Effector memory CD4-positive, alpha-beta T cell (primary cell): ENCODE data around the gene ZDHHC8.

Source experiments
- DNase-seq, 3 donors: peaks; one replicate each; pipeline ENCODE4 v3.0.0-alpha.2; 2020
- H3K27ac ChIP-seq: 2 replicates; pipeline ENCODE4 v1.7.0; 2013; ENCODE audit warnings: mild to moderate bottlenecking, low read length, moderate library complexity; ENCODE audit not compliant: insufficient read depth, poor library complexity, severe bottlenecking
- H3K27me3 ChIP-seq: replicated peaks from 2 replicates; pipeline ENCODE4 v1.7.0; 2013; ENCODE audit warnings: mild to moderate bottlenecking, low read length; ENCODE audit not compliant: insufficient read depth, control insufficient read depth, poor library complexity, severe bottlenecking
- H3K36me3 ChIP-seq: 2 replicates; pipeline ENCODE4 v1.7.0; 2013; ENCODE audit warnings: mild to moderate bottlenecking, low read length, moderate library complexity; ENCODE audit not compliant: control insufficient read depth, insufficient read depth
- H3K4me1 ChIP-seq: 2 replicates; pipeline ENCODE4 v1.7.0; 2013; ENCODE audit warnings: low read length, mild to moderate bottlenecking; ENCODE audit not compliant: control insufficient read depth, insufficient read depth, poor library complexity, severe bottlenecking
- H3K4me3 ChIP-seq: 2 replicates; pipeline ENCODE4 v1.7.0; 2013; ENCODE audit warnings: low read length, low read depth, mild to moderate bottlenecking; ENCODE audit not compliant: insufficient read depth, poor library complexity, severe bottlenecking
- H3K9me3 ChIP-seq: 2 replicates; pipeline ENCODE4 v1.7.0; 2013; ENCODE audit warnings: mild to moderate bottlenecking, low read length, moderate library complexity; ENCODE audit not compliant: control insufficient read depth

The ZDHHC8 gene

DNA sequence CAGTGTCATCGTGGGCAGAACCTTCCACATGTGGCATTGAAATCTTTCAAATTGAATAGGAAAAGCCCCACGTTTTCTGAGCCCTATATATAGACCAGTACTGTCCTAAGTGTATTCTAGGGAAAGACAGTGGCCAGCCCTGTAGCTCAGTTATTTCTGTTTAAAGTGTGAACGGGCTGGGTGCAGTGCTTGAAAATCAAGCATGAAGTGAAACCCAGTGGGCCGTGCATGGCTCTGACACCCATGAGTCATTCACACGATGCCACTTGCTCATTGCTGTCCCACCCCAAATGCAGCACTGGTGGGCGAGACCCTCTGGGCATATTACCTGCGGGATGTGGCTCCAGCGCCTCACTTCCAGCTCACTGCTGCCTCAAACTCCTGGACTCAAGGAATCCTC is 49.0 kb downstream of the ZDHHC8 start:
- Histone ChIP-seq H3K4me3 (no peak overlapping the region), H3K9me3 (no peaks in the 10 kb centered on the region), H3K27ac (no peak overlapping the region), H3K27me3 (no peaks in the 10 kb centered on the region), H3K36me3 (no peaks in the 10 kb centered on the region), H3K4me1 (no peaks in the 10 kb centered on the region)
- DNase-seq = no peak

DNA sequence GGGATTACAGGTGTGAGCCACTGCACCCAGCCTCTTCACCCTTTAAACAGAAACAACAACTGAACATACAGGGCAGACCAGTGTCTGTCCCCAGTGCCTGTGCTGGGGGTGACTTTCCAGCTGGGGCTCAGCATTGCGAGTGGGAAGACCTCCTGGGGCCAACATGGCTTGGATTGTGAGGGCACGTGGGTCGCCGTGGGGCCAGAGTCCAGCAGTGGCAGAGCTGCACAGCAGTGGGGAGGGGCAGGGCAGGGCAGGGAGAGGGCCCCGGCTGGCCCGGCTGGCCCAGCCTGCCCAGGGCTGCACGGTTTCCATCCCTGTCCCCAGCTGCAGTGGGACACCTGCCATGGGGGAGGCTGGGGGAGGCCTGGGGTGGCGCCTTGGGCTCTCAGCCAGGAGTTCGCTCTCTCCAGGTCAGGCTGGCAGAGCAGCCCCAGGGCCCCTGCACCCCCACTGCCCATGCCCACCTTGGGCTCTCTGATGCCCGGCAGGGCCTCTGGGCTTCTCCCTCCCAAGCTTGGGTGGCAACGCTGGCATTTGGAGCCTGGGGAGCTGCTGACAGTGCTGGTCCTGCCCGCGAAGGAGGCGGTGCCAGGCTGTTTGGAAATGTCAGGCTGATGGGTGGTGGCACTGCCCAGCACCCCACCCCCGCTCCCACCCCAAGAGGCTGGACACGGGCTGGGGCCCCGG is 49.7 kb downstream of the ZDHHC8 start:
- Histone ChIP-seq H3K27me3 (no peaks in the 10 kb centered on the region), H3K4me3 (no peak overlapping the region), H3K4me1 (no peaks in the 10 kb centered on the region), H3K9me3 (no peaks in the 10 kb centered on the region), H3K27ac (no peak overlapping the region), H3K36me3 (no peaks in the 10 kb centered on the region)
- no peak for DNase-seq

DNA sequence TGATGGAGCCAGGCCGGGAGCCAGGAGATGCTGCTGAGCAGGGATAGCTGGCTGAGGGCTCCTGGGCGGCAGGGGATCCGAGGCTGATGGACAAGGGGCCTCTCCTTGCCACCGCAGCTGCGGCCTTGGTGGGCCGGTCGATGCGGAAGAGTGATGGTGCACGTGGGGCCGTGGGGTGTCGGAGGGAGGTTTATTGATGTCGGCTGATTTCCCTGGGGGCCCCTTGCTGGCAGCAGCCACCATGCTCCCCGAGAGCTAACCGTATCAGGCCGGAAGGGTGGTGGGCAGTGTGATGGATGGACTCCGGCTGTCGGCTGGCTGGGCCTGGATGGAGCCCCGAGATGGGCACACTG is 50.3 kb downstream of the ZDHHC8 start:
- DNase-seq = no peak
- H3K4me1 ChIP-seq = no peaks in the 10 kb centered on the region

DNA sequence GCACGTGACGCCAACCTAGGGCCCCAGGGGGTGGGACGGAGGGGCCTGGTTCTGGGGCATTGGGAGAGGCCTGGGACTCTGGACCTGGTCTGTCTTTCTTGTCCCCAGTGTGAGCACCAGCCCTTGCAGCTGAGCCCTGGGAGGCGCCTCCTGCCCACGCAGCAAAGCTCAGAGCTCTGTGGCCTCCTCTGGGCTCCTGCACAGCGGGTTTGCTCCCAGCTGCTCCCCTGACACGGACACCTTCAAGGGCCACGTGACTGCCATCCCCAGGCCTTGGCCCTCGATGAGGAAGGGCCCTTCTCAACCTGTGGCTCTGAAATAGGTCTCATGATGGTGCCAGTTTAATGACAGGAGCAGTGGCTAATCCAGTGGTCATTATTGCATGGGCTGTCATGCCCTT is 50.8 kb downstream of the ZDHHC8 start:
- Histone ChIP-seq H3K9me3 (no peaks in the 10 kb centered on the region), H3K36me3 (no peaks in the 10 kb centered on the region), H3K4me1 (no peaks in the 10 kb centered on the region), H3K27ac (no peak overlapping the region), H3K4me3 (no peak overlapping the region), H3K27me3 (no peaks in the 10 kb centered on the region)
- no peak for DNase-seq

More for the DNA sequence above, 50.3 kb downstream of the ZDHHC8 start:
- H3K27ac ChIP-seq = no peak overlapping the region
- H3K27me3 ChIP-seq = no peaks in the 10 kb centered on the region
- H3K9me3 ChIP-seq = no peaks in the 10 kb centered on the region
- H3K4me3 ChIP-seq = no peak overlapping the region
- H3K36me3 ChIP-seq = no peaks in the 10 kb centered on the region

DNA sequence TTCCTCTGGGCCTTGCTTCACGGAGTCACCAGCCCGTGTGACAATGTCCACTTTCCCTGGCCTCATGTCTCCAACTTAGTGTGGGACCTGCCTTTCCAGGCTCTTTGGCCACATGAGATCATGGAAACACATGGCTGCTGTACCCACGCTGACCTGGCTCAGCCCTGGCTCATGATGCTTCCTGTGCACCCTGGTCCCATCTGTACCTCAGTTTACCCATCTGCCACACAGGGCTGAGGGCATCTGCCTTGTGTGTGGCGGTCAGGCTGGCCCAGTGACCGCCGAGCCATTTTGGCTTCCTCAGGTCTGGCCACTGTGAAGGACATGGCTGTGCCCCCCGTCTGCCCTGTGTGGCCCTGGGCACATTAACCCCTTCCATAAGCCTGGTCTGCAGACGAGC is 51.5 kb downstream of the ZDHHC8 start:
- Histone ChIP-seq H3K27ac (no peak overlapping the region), H3K4me3 (no peak overlapping the region), H3K36me3 (no peaks in the 10 kb centered on the region), H3K9me3 (no peaks in the 10 kb centered on the region), H3K27me3 (no peaks in the 10 kb centered on the region), H3K4me1 (no peaks in the 10 kb centered on the region)
- no peak for DNase-seq

DNA sequence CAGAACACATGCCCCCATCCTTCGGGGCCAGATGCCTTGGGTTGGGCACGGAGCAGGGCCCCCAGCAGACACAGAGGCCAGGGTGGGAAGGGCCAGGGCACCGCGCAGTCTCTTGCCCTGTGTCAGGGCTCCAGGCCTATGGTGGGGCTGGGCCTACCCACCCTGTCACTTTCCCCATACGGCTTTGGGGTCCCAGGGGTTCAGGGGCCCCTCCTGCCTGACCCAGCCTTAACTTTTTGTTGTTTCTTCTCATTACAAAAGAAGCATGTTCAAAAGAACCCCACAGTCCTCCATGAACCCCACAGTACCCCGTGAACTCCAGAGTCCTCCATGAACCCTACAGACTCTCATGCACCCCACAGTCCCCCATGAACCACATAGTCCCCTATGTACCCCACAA is 52.2 kb downstream of the ZDHHC8 start:
- H3K4me1 ChIP-seq = no peaks in the 10 kb centered on the region
- H3K27ac ChIP-seq = no peak overlapping the region
- H3K4me3 ChIP-seq = no peak overlapping the region
- DNase-seq = no peak
- H3K9me3 ChIP-seq = no peaks in the 10 kb centered on the region
- no peaks in the 10 kb centered on the region for H3K36me3 ChIP-seq
- no peaks in the 10 kb centered on the region for H3K27me3 ChIP-seq

DNA sequence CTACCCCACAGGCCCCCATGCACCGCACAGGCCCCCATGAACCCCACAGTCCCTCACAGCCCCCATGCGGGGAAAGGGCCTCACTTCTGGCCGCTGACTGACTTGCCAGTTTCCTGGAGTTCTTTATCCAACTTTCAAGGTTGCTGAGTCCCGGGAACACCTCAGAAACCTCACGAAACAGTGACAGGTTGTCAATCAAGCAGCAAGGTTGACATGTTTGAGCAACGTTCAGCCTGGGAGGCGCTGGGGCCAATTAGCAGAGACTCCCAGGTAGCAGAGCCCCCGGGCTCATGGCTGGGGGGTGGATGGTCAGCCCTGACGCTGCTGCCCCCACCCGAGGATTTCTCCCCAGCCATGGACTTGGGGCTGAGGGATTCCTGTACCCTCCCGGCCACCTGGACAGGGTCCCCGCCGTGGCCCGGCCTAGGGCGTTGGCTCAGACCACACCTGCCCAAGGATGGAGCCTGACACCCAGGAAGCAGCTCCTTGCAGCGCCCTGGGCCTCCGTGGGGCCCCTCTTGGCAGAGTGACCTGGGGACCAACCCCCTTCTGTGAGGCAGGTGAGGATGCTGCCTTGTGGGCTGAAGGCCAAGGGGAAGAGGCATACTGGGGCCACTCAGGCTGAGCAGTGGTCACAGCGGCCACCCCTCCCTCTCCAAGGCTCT is 53.0 kb downstream of the ZDHHC8 start:
- Histone ChIP-seq H3K4me1 (no peaks in the 10 kb centered on the region), H3K27me3 (no peaks in the 10 kb centered on the region), H3K27ac (no peak overlapping the region), H3K9me3 (no peaks in the 10 kb centered on the region), H3K36me3 (no peaks in the 10 kb centered on the region), H3K4me3 (no peak overlapping the region)
- DNase-seq = no peak

DNA sequence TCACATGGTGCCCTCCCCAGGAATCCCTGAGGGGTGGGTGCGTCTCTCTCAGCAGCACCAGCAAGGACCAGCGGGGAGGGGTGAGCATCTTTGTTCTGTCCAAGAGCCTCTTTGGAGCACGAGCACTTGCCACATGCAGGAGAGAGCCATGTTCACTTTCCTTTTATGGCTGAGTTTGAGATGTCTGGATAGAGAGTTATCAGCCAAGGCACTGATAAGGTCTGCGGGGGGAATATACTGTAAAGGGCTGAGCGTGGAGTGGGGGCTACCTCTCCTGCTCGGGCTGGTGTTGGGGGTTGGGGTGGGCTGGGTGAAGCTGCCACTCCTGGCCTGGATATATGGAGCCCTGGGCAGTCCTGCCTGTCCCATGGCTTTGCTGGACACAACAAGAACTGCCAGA is 54.1 kb downstream of the ZDHHC8 start:
- H3K4me1 ChIP-seq = no peaks in the 10 kb centered on the region
- no peaks in the 10 kb centered on the region for H3K36me3 ChIP-seq
- DNase-seq = no peak
- H3K27me3 ChIP-seq = no peaks in the 10 kb centered on the region
- H3K9me3 ChIP-seq = no peaks in the 10 kb centered on the region
- no peak overlapping the region for H3K27ac ChIP-seq
- H3K4me3 ChIP-seq = no peak overlapping the region

DNA sequence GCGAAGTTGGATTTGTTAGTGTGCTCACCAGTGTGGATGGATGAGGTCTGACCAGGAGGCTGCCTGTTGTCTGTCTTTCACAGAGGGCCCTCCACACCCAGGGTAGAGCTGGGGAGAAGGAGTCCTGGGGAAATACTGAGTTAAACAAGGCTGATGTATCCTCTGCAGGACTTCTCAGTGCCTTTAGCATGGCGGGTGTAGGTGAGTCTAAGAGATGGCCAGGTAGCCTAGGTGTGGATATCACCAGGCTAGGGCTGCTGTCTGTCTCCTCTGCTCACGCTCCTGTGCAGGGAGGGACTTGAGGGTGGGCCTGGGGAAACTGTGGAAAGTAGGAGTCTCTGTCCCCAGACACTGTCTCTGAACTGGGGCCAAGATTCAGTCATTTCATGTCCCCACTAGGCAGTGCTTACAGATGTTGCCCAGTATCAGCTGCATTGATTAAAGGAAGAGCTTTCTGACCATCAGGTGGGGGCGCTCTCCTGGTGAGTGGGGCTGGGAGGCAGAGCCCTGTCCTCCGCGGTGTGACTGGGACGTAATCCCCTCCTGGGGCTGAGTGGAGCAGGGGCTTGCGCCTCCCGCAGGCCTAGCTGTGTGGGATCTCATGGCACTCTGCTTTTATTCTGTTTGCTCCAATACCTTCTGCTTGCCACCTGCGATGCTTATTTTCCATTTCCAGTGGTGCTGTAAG is 54.7 kb downstream of the ZDHHC8 start:
- Histone ChIP-seq H3K9me3 (no peaks in the 10 kb centered on the region), H3K27ac (no peak overlapping the region), H3K4me1 (no peaks in the 10 kb centered on the region), H3K36me3 (no peaks in the 10 kb centered on the region), H3K27me3 (no peaks in the 10 kb centered on the region), H3K4me3 (no peak overlapping the region)
- DNase-seq = no peak

DNA sequence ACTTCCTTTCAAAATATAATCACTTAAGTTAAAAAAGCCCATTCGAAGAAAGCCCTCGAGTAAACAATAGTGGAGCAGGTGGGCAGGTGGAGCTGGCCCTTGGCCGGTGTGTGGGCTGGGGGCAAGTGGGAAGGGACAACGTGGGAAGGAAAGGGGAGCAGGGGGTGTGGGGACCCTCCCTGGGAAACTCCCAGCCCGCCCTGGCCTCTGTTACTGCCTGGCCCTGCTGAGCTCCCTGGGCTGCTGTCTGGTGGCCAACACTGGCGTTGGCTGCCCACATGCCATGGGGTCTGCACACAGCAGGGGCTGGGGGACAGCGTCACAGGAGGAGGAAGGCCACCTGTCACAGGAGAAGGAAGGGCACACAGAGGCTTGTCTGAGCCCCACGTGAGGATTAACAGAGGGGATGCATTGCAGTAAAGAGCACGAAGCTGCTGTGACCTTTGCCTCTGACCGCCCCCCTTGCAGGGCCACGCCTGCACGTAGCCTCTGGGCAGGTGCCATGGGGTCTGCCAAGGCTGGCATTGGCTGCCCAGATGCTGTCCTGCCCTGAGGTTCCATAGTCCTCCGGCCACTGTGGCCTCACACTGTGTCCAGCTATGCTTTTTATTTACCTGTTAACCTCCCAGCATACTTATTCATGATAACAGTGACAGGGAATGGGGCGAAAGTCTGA is 55.4 kb downstream of the ZDHHC8 start:
- Histone ChIP-seq H3K9me3 (no peaks in the 10 kb centered on the region), H3K27ac (no peak overlapping the region), H3K4me1 (no peaks in the 10 kb centered on the region), H3K27me3 (no peaks in the 10 kb centered on the region), H3K4me3 (no peak overlapping the region), H3K36me3 (no peaks in the 10 kb centered on the region)
- DNase-seq = no peak
